Measurements from ENCODE around the gene APOBEC3B.
"Not testable (repeated sequence)": the region's sequence is repeated elsewhere in the genome, so short reads cannot be mapped to it uniquely, and the experiment has no call there.

The APOBEC3B gene

DNA sequence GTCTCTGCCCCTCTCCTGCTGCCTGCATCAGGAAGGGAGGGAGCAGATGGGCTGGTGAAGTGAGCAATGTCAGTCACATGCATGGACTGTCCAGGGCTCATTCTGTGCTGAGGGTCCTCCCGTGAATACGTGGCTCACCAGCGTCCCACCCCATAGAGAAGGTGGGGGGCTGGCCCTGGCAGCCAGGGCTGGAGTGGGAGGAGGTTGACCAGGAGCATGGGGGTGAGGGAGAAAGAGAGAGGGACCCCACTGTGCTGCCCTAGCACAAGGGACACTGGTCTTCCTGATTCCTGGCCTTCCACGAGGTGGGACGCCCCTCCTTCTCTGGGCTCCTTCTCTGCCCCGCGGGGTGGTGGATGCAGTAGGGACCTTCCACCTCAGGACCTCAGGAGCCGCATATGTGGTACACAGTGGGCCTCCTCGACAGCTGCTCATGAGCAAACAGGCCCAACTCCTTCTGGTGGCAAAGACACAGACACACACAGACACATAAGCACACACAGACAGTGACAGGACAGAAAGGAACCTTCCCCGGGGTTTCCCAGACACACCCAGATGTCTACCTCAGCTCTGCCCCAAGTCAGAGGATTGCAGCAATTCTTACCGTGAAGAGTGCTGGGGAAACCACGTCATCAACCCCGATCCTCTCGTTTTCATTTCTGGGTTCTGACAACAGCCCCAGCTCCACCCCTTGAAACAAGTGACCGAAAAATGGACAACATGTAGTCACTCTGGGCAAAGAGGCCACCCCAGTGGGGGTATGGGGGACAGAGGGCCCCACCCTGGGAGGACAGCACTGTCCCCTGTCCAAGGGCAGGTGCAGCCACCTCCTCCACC is 28.4 kb upstream of the APOBEC3B start:
- H3K36me3 ChIP-seq (ENCODE audit: control insufficient read depth, insufficient read depth, low read length) = no peaks in the 10 kb centered on the region
- no peaks in the 10 kb centered on the region for H3K27me3 ChIP-seq (ENCODE audit: control insufficient read depth, insufficient read depth, low read length)
- H3K9me3 ChIP-seq (ENCODE audit: control insufficient read depth, insufficient read depth, low read length) = no peaks in the 10 kb centered on the region
- no peaks in the 10 kb centered on the region for H3K4me1 ChIP-seq (ENCODE audit: control insufficient read depth, insufficient read depth, low read length)
- no peak overlapping the region for H3K4me3 ChIP-seq (ENCODE audit: low read depth, low read length)
- no peak overlapping the region for H3K9ac ChIP-seq (ENCODE audit: low read depth, low read length)

DNA sequence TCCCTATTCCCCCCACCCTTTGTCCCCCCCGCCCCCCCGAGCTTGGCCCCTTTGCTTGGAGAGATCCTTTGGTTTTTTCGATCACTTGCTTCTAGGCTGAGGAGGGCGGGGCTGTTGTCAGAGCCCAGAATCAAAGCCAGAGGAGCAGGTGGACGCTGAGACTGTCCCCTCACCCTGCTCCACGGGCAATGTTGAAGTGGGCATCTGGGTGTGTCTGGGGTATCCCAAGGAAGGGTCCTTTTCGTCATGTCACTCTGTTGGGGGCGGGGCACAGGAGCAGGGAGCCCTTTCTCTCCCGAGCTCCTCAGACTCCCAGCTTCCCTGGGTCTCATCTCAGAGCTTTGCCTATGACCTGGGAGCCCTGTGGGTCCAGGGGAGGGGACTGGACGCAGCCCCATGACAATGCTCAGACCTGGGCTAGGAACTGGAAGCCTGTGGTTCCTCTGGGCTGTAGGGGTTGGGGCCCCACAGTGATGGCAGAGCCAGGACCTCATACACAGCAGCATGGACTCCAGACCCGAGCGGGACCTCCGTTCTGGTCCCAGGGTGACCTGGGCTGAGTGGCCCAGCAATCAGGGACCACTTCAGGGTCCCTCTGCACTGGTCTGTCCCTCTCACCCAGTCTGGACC is 27.6 kb upstream of the APOBEC3B start:
- no peak overlapping the region for H3K9ac ChIP-seq (ENCODE audit: low read depth, low read length)
- H3K4me3 ChIP-seq (ENCODE audit: low read depth, low read length) = no peak overlapping the region
- no peaks in the 10 kb centered on the region for H3K27me3 ChIP-seq (ENCODE audit: control insufficient read depth, insufficient read depth, low read length)
- H3K36me3 ChIP-seq (ENCODE audit: control insufficient read depth, insufficient read depth, low read length) = no peaks in the 10 kb centered on the region
- no peaks in the 10 kb centered on the region for H3K9me3 ChIP-seq (ENCODE audit: control insufficient read depth, insufficient read depth, low read length)
- H3K4me1 ChIP-seq (ENCODE audit: control insufficient read depth, insufficient read depth, low read length) = no peaks in the 10 kb centered on the region

DNA sequence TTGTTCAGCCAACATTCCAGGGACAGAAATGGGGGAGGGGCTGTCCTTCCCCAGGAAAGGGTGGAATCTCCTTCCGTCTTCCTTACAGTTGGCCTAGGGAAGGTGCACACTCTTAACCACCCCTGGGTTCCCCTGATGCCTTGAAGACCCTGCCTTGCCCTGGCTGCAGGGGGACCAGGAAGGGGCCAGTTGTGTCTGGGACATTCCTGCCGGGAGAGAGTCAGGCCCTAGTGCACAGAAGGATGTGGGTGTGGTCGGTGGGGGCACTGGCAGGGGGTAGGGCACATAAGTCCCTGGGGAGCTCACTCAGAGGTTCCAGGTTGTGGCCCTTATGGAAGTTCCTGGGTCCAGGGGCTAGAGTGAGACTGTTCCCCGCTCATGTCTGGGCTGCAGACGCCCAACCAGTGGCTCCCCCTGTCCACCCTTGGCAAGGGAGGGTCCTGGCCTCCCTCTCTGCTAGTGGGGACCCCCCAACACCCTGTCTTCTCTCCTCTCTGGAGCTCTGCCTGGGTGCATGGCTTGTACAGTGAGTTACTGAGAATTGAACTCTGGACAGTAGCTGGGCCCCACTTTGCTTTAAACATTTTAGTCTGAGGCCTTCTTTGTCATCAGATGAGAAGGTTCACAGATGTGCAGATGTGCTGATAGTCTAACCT is 26.8 kb upstream of the APOBEC3B start:
- H3K4me1 ChIP-seq (ENCODE audit: control insufficient read depth, insufficient read depth, low read length) = no peaks in the 10 kb centered on the region
- H3K9ac ChIP-seq (ENCODE audit: low read depth, low read length) = no peak overlapping the region
- no peaks in the 10 kb centered on the region for H3K27me3 ChIP-seq (ENCODE audit: control insufficient read depth, insufficient read depth, low read length)
- H3K36me3 ChIP-seq (ENCODE audit: control insufficient read depth, insufficient read depth, low read length) = no peaks in the 10 kb centered on the region
- H3K4me3 ChIP-seq (ENCODE audit: low read depth, low read length) = no peak overlapping the region
- no peaks in the 10 kb centered on the region for H3K9me3 ChIP-seq (ENCODE audit: control insufficient read depth, insufficient read depth, low read length)

DNA sequence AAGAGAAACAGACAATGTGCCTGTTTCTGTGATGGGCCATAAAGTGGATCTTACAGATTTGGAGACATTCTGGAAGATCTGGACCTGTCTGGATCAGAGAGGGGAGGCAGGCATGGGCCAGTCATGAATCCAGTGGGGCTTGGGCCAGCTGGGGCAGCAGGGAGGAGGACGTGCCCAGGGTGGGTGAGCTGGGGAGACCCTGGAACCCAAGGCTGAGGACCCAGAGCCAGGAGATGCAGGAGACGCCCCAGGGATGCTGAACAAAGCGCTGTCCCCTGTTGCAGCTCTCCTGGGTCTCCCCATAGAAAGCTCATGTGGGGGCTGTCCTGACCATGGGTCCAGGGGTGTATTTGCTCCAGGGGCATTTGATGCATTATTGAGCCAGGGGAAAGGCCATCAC is 26.2 kb upstream of the APOBEC3B start:
- Histone ChIP-seq H3K36me3 (ENCODE audit: control insufficient read depth, insufficient read depth, low read length) (no peaks in the 10 kb centered on the region), H3K9me3 (ENCODE audit: control insufficient read depth, insufficient read depth, low read length) (no peaks in the 10 kb centered on the region), H3K4me1 (ENCODE audit: control insufficient read depth, insufficient read depth, low read length) (no peaks in the 10 kb centered on the region), H3K4me3 (ENCODE audit: low read depth, low read length) (no peak overlapping the region), H3K9ac (ENCODE audit: low read depth, low read length) (no peak overlapping the region), H3K27me3 (ENCODE audit: control insufficient read depth, insufficient read depth, low read length) (no peaks in the 10 kb centered on the region)

DNA sequence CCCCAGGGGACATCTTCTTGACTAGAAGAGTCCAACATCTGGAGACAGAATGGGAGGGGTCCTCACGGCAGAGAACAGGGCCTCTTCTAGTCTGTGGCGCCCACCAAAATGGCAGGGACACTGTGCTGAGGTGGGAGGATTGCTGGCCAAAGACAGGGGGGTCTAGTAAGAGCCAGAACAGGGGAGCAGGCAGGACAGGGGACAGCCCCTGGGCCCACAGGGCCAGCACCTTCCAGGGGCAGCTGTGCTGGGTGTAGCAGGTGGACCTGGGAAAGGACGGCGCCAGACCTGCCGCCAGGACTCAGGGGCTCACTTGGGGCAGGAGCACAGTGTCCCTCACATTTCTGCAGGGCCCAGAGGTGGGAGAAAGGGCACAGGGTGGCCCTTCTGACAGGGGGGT is 25.6 kb upstream of the APOBEC3B start:
- no peak overlapping the region for H3K4me3 ChIP-seq (ENCODE audit: low read depth, low read length)
- H3K9me3 ChIP-seq (ENCODE audit: control insufficient read depth, insufficient read depth, low read length) = no peaks in the 10 kb centered on the region
- no peak overlapping the region for H3K9ac ChIP-seq (ENCODE audit: low read depth, low read length)
- H3K4me1 ChIP-seq (ENCODE audit: control insufficient read depth, insufficient read depth, low read length) = no peaks in the 10 kb centered on the region
- H3K36me3 ChIP-seq (ENCODE audit: control insufficient read depth, insufficient read depth, low read length) = no peaks in the 10 kb centered on the region
- no peaks in the 10 kb centered on the region for H3K27me3 ChIP-seq (ENCODE audit: control insufficient read depth, insufficient read depth, low read length)

DNA sequence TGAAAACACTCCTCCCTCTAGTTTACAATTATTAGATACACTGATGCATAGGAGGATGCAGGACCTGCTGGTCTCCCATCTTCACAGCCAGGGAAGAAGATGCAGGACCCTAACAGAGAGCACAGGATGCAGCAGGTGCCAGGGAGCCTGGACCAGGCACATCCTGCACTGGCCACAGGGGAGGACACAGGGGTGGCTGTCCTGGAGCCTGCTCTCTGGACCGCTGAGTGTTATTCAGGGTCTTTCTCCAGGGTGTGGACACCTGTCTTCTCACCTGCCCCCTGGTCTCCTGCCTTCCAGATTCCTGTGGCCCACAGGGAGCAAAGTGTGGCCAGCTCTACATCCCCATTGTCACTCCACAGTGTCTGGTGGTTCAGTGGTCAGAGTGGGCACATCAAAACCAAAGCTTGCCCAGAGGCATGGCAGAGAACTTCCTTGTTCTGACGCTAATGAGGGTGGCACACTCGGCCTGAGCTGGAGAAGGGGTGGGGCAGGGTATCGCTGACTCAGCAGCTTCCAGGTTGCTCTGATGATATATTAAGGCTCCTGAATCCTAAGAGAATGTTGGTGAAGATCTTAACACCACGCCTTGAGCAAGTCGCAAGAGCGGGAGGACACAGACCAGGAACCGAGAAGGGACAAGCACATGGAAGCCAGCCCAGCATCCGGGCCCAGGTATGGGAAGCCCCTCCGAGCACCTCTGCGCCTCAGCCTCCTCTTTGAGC is 24.9 kb upstream of the APOBEC3B start, which contains the start of gene APOBEC3A:
Gene APOBEC3A, plus strand, starts transcription at position 564 of the 725 bp plus-strand sequence. Its CDS starts 83 bp downstream, at position 647.
- Histone ChIP-seq H3K36me3 (ENCODE audit: control insufficient read depth, insufficient read depth, low read length) (no peaks in the 10 kb centered on the region), H3K9me3 (ENCODE audit: control insufficient read depth, insufficient read depth, low read length) (no peaks in the 10 kb centered on the region), H3K4me1 (ENCODE audit: control insufficient read depth, insufficient read depth, low read length) (no peaks in the 10 kb centered on the region), H3K27me3 (ENCODE audit: control insufficient read depth, insufficient read depth, low read length) (no peaks in the 10 kb centered on the region), H3K4me3 (ENCODE audit: low read depth, low read length) (no peak within 1 kb of the TSS), H3K9ac (ENCODE audit: low read depth, low read length) (no peak within 1 kb of the TSS)

DNA sequence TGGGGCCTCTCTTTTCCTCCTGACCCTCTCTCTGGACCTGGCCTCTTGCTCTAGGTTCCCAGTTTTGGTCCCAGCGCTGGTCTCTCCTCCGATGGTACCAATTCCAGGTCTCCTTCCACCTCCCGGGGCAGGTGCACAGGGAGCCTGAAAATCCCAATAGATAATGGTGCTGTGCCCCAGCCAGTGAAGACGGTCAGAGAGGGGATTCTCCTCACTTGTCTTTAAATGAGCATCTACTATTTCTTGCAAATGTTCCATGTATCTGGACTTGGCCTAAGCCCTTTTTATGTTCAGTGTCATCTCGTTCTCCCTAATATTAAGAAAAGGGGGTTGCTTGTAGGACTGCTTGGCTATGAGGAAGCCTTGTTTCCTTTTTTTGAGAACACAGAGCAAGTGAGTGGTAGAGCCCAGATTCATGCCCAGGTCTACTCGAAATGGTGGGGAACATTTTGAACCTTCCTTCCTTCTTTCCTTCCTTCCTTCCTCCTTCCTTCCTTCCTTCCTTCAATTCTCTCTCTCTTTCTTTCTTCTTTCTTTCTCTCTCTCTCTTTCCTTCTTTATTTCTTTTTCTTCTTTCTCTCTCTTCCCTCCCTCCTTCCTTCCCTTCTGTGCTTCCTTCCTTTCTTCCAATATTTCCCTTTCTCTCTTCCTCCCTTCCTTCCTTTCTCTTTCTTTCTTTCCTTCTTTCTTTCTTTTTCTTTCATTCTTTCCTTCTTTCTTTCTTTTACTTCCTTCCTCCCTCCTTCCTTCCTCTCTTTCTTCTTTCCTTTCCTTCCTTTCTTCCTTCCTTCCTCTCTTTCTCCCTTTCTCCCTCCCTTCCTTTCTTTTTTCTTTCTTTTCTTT is 24.1 kb upstream of the APOBEC3B start:
- Histone ChIP-seq H3K27me3 (ENCODE audit: control insufficient read depth, insufficient read depth, low read length) (no peaks in the 10 kb centered on the region), H3K9ac (ENCODE audit: low read depth, low read length) (no peak overlapping the region), H3K36me3 (ENCODE audit: control insufficient read depth, insufficient read depth, low read length) (no peaks in the 10 kb centered on the region), H3K4me3 (ENCODE audit: low read depth, low read length) (no peak overlapping the region), H3K9me3 (ENCODE audit: control insufficient read depth, insufficient read depth, low read length) (no peaks in the 10 kb centered on the region), H3K4me1 (ENCODE audit: control insufficient read depth, insufficient read depth, low read length) (no peaks in the 10 kb centered on the region)

DNA sequence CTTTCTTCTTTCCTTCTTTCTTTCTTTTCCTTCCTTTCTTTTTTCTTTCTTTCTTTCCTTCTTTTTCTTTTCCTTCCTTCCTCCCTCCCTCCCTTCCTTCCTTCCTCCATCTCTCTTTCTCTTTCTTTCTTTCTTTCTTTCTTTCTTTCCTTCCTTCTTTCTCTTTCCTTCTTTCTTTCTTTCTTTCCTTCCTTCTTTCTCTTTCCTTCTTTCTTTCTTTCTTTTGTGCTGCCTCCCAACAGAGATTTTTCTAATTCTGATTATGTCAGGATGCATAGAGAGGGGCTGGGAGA is 23.6 kb upstream of the APOBEC3B start:
- not testable (repeated sequence) for H3K4me1 ChIP-seq (ENCODE audit: control insufficient read depth, insufficient read depth, low read length); H3K4me3 ChIP-seq (ENCODE audit: low read depth, low read length); H3K27me3 ChIP-seq (ENCODE audit: control insufficient read depth, insufficient read depth, low read length); H3K36me3 ChIP-seq (ENCODE audit: control insufficient read depth, insufficient read depth, low read length); H3K9me3 ChIP-seq (ENCODE audit: control insufficient read depth, insufficient read depth, low read length); H3K9ac ChIP-seq (ENCODE audit: low read depth, low read length)

DNA sequence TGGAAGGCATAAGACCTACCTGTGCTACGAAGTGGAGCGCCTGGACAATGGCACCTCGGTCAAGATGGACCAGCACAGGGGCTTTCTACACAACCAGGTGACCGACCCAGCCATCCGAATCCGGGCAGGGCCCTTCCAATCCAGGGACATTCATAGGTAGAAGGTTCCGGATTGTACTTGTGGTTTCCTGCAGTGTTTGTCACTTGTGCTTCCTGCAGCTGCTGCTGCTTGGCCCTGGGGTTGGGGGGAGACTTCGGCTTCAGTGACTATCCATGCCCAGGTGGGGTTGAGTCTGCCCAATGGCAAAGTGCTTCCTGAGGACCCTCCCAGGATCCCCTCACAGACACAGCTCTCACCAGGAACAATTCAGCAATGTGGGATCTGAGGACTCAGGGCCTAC is 22.6 kb upstream of the APOBEC3B start:
- Histone ChIP-seq H3K27me3 (ENCODE audit: control insufficient read depth, insufficient read depth, low read length) (no peaks in the 10 kb centered on the region), H3K9me3 (ENCODE audit: control insufficient read depth, insufficient read depth, low read length) (no peaks in the 10 kb centered on the region), H3K4me1 (ENCODE audit: control insufficient read depth, insufficient read depth, low read length) (no peaks in the 10 kb centered on the region), H3K9ac (ENCODE audit: low read depth, low read length) (no peak overlapping the region), H3K36me3 (ENCODE audit: control insufficient read depth, insufficient read depth, low read length) (no peaks in the 10 kb centered on the region), H3K4me3 (ENCODE audit: low read depth, low read length) (no peak overlapping the region)

DNA sequence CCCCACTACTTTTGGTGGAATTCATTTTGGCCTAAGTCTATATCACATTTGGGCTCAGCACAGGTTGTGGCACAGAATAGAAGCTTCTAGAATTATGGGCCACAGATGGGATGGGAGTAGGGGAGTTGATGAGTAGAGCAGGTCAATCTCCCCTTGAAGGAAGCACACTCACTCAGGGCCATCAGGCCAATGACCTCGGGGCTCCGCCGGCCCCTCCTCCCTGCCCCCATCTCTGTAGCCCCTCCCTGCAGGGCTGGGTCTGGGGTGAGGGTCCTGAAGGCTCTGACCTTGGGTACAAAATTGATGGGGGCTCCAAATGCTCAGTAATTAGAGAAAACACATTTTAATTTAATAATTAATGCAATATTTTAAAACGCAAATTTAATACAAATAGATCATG is 21.5 kb upstream of the APOBEC3B start:
- H3K9ac ChIP-seq (ENCODE audit: low read depth, low read length); H3K4me3 ChIP-seq (ENCODE audit: low read depth, low read length); H3K27me3 ChIP-seq (ENCODE audit: control insufficient read depth, insufficient read depth, low read length); H3K36me3 ChIP-seq (ENCODE audit: control insufficient read depth, insufficient read depth, low read length); H3K4me1 ChIP-seq (ENCODE audit: control insufficient read depth, insufficient read depth, low read length); H3K9me3 ChIP-seq (ENCODE audit: control insufficient read depth, insufficient read depth, low read length): not testable (repeated sequence)

DNA sequence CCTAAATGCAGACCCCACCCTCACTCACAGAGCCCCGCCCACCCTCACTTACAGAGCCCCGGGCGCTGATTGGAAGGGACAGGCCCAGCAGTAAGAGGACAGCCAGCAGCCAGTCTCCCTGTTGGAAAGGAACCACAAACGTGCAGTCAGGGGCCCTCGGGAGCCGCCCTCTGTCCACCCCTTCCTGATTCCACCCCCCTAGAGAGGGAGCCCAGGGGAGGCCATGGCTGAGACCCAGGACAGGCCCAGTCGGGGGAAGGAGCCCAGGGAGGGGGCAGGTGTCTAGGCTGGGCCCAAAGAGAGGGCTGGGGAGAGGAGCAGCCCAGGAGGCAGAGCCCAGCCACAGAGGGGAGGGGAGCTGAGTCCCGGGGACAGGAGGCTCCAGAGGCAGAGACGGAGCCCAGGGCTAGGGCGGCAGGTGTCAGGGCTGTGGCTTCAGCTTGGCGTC is 18.8 kb upstream of the APOBEC3B start:
- H3K27me3 ChIP-seq (ENCODE audit: control insufficient read depth, insufficient read depth, low read length); H3K9ac ChIP-seq (ENCODE audit: low read depth, low read length); H3K36me3 ChIP-seq (ENCODE audit: control insufficient read depth, insufficient read depth, low read length); H3K4me3 ChIP-seq (ENCODE audit: low read depth, low read length); H3K9me3 ChIP-seq (ENCODE audit: control insufficient read depth, insufficient read depth, low read length); H3K4me1 ChIP-seq (ENCODE audit: control insufficient read depth, insufficient read depth, low read length): not testable (repeated sequence)
